BE2C (cell line): ENCODE data around the gene PNPLA7.
"Not testable (repeated sequence)": the region's sequence is repeated elsewhere in the genome, so short reads cannot be mapped to it uniquely, and the experiment has no call there.

ENCODE experiments used
- DNase-seq: peaks from one replicate; pipeline ENCODE4 v3.0.0-alpha.2; 2020
- H3K27me3 ChIP-seq: fragments of 250-450 bp; sonication (Bioruptor Pico); 2 replicates; pipeline ENCODE4 v1.5.1; 2020; ENCODE audit warnings: mild to moderate bottlenecking
- H3K36me3 ChIP-seq: fragments of 250-450 bp; sonication (Bioruptor Pico); 2 replicates; pipeline ENCODE4 v1.5.1; 2020; ENCODE audit warnings: mild to moderate bottlenecking
- H3K4me1 ChIP-seq: fragments of 250-450 bp; sonication (Bioruptor Pico); 2 replicates; pipeline ENCODE4 v1.5.1; 2020
- H3K4me3 ChIP-seq: 2 replicates; pipeline ENCODE4 v1.5.1; 2011; ENCODE audit warnings: low read depth, low read length
- H3K9me3 ChIP-seq: fragments of 250-450 bp; sonication (Bioruptor Pico); 2 replicates; pipeline ENCODE4 v1.5.1; 2020
- CTCF ChIP-seq: IDR thresholded peaks from 2 replicates; pipeline ENCODE4 v1.5.1; 2012; ENCODE audit warnings: mild to moderate bottlenecking, low read depth, low read length

The PNPLA7 gene

GRCh38 chr9:137520614-137521404 lies 29.4 kb downstream of the PNPLA7 start:
- no peaks in the 10 kb centered on the region for H3K27me3 ChIP-seq
- no peak for DNase-seq
- no peaks in the 10 kb centered on the region for H3K36me3 ChIP-seq
- no peaks in the 10 kb centered on the region for H3K4me1 ChIP-seq
- no peak overlapping the region for H3K4me3 ChIP-seq
- TF ChIP-seq CTCF, result no peak
- H3K9me3 ChIP-seq, result no peaks in the 10 kb centered on the region; the same call in 1 of the 2 replicates

GRCh38 chr9:137519553-137519952 lies 30.6 kb downstream of the PNPLA7 start:
- H3K36me3 ChIP-seq, result no peaks in the 10 kb centered on the region
- no peak overlapping the region for H3K4me3 ChIP-seq
- TF ChIP-seq CTCF, result no peak
- H3K27me3 ChIP-seq, result no peaks in the 10 kb centered on the region
- DNase-seq, result no peak
- no peaks in the 10 kb centered on the region; the same call in 1 of the 2 replicates for H3K9me3 ChIP-seq
- H3K4me1 ChIP-seq, result no peaks in the 10 kb centered on the region

- H3K4me3 ChIP-seq, H3K9me3 ChIP-seq, H3K4me1 ChIP-seq, H3K27me3 ChIP-seq, H3K36me3 ChIP-seq, DNase-seq: not testable (repeated sequence)
Observed at GRCh38 chr9:137518661-137519459, 31.3 kb downstream of the PNPLA7 start.

- TF ChIP-seq CTCF, result no peak
- Histone ChIP-seq H3K27me3 (no peaks in the 10 kb centered on the region), H3K36me3 (no peaks in the 10 kb centered on the region), H3K9me3 (no peaks in the 10 kb centered on the region), H3K4me3 (no peak overlapping the region), H3K4me1 (no peaks in the 10 kb centered on the region)
- no peak for DNase-seq
Observed at GRCh38 chr9:137516144-137516917, 33.9 kb downstream of the PNPLA7 start.

DNA sequence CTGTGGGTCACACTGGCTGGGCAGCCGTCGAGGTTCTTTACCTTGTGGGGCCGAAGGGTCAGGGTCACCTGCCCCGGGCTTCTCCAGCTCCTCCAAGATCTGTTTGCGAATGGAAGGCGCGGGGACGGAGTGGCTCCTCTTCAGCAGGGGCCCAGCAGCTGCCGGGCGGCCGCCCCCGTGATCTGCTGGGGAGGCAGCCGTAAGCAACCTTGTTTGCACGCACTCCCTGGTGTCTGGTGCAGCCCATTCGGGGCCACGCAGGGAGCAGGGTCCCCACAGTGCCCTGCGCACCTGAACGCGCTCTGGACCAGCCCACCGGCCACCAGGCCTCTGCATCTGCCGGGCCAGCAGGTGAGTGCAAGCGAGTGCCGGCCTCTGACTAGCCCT lies 34.9 kb downstream of the PNPLA7 start:
- H3K9me3 ChIP-seq, result no peaks in the 10 kb centered on the region
- H3K4me1 ChIP-seq, result no peaks in the 10 kb centered on the region
- TF ChIP-seq CTCF, result no peak
- H3K4me3 ChIP-seq, result no peak overlapping the region
- H3K27me3 ChIP-seq, result no peaks in the 10 kb centered on the region
- no peaks in the 10 kb centered on the region for H3K36me3 ChIP-seq
- DNase-seq, result no peak

DNA sequence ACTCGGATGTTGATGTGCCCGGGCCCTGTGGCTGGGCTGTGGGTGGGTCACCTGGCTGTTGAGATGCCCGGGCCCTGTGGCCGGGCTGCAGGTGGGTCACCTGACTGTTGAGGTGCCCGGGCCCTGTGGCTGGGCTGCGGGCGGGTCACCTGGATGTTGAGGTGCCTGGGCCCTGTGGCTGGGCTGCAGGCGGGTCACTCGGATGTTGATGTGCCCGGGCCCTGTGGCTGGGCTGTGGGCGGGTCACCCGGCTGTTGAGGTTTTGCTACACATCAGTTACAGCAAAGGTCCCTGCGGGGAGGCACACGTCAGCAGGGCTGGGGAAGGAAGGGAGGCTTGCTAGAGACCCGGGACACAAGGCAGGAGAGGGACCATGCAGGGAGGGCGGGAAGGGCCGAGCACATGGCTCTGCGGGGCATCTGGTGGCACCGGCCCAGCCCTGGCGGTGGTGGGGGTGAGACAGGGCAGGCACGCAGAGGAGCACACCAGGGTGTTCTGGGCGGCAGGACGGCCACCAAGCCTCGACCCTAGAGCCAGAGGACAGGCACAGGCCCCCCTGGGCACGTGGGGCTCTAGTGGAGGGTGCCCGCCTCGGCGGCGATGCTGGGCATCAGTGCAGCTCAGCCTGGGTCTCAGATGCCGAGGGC lies 35.4 kb downstream of the PNPLA7 start:
- Histone ChIP-seq H3K4me3 (no peak overlapping the region), H3K27me3 (no peaks in the 10 kb centered on the region), H3K4me1 (no peaks in the 10 kb centered on the region), H3K9me3 (no peaks in the 10 kb centered on the region), H3K36me3 (no peaks in the 10 kb centered on the region)
- TF ChIP-seq CTCF, result no peak
- DNase-seq, result no peak

DNA sequence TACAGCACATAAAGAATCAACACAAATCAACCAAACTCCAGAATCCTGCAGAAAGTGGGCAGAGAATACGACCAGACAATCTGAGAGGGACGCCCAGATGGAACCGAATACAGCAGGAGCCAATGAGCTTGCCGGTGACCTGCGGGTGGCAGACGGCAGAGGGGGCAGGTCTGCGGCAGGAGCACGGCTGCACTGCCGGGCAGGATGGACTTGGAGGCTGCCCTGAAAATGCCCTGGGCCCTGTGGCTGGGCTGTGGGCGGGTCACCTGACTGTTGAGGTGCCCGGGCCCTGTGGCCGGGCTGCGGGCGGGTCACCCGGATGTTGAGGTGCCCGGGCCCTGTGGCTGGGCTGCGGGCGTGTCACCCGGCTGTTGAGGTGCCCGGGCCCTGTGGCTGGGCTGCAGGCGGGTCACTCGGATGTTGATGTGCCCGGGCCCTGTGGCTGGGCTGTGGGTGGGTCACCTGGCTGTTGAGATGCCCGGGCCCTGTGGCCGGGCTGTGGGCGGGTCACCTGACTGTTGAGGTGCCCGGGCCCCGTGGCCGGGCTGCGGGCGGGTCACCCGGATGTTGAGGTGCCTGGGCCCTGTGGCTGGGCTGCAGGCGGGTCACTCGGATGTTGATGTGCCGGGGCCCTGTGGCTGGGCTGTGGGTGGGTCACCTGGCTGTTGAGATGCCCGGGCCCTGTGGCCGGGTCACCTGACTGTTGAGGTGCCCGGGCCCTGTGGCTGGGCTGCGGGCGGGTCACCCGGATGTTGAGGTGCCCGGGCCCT lies 36.2 kb downstream of the PNPLA7 start:
- not testable (repeated sequence) for H3K27me3 ChIP-seq, H3K4me1 ChIP-seq, H3K9me3 ChIP-seq, H3K36me3 ChIP-seq, DNase-seq, H3K4me3 ChIP-seq

GRCh38 chr9:137513136-137513535 lies 37.1 kb downstream of the PNPLA7 start:
- H3K4me3 ChIP-seq, H3K9me3 ChIP-seq, H3K4me1 ChIP-seq, H3K36me3 ChIP-seq, DNase-seq, H3K27me3 ChIP-seq: not testable (repeated sequence)
